A549 (cell line): Measurements from ENCODE around the gene TPGS1. TPM values are rescaled to one million over a fixed set of nuclear protein-coding genes. Genes with fewer than 3 reads are reported as not detected.

ENCODE experiments used
- ATAC-seq, 2 experiments: fragments of 200-7000 bp in 1 of 2; fragments of >200 bp in 1 of 2; cut with Nextera tagmentation in 1 of 2; cut with Tn5 transposase in 1 of 2; 3 replicates each; pipeline versions ENCODE4 v1.8.0 to v1.9.1; 2018 to 2020; ENCODE audit warnings: mild to moderate bottlenecking in 1 of 2, moderate library complexity in 1 of 2
- CTCF ChIA-PET: fragments of 300-600 bp; sonication (Branson Sonifier 250); formaldehyde crosslinking; extraction: SDS; loops from one replicate; lab custom pipeline; 2021; ENCODE audit warnings: antibody characterized with exemption, inconsistent platforms; lab: Yijun Ruan, JAX
- POLR2A ChIA-PET: fragments of 350-600 bp; formaldehyde crosslinking; extraction: SDS; loops from one replicate; lab custom pipeline; 2021; ENCODE audit warnings: antibody characterized with exemption, inconsistent platforms; lab: Yijun Ruan, JAX
- DNase-seq, 2 experiments: peaks; one replicate each; pipeline versions ENCODE4 v3.0.0 to v3.0.0-alpha.2; 2011 to 2016; ENCODE audit warnings: low read depth in 1 of 2, low spot score in 1 of 2
- FAIRE-seq: peaks from 2 replicates; lab custom pipeline; 2011; peaks lifted over from hg19 to GRCh38; lab: Jason Lieb, UNC
- H3K27ac ChIP-seq, 2 experiments: fragments of >200 bp; sonication (Bioruptor Twin); formaldehyde crosslinking; 3 replicates each; pipeline ENCODE4 v1.5.1; 2016 to 2017
- H3K4me1 ChIP-seq: fragments of >200 bp; sonication (Bioruptor Twin); formaldehyde crosslinking; 3 replicates; pipeline ENCODE4 v1.6.1; 2016
- H3K4me2 ChIP-seq: fragments of >200 bp; sonication (Bioruptor Twin); formaldehyde crosslinking; 3 replicates; pipeline ENCODE4 v1.6.1; 2016
- H3K4me3 ChIP-seq: fragments of >200 bp; sonication (Bioruptor Twin); formaldehyde crosslinking; 3 replicates; pipeline ENCODE4 v1.5.1; 2016
- H3K9me3 ChIP-seq: fragments of >200 bp; sonication (Bioruptor Twin); formaldehyde crosslinking; 3 replicates; pipeline ENCODE4 v1.6.1; 2016
- ATOH8 ChIP-seq: fragments of 250-450 bp; sonication (Bioruptor Pico); IDR thresholded peaks from 2 replicates; pipeline ENCODE4 v1.5.0; 2020; ENCODE audit warnings: low read depth, mild to moderate bottlenecking, moderate library complexity
- BCL3 ChIP-seq: fragments of >200 bp; sonication (Bioruptor Twin); formaldehyde crosslinking; IDR thresholded peaks from 3 replicates; pipeline ENCODE4 v1.6.1; 2016
- CEBPB ChIP-seq, 2 experiments: fragments of >200 bp in 1 of 2; sonication (Bioruptor Twin) in 1 of 2; formaldehyde crosslinking in 1 of 2; IDR thresholded peaks; 2 replicates each; pipeline ENCODE4 v1.6.1; 2012 to 2016
- EHF ChIP-seq: fragments of 250-450 bp; sonication (Bioruptor Pico); IDR thresholded peaks from 2 replicates; pipeline ENCODE4 v1.5.0; 2020; ENCODE audit warnings: mild to moderate bottlenecking
- EP300 ChIP-seq, 2 experiments: fragments of >200 bp; sonication (Bioruptor Twin); formaldehyde crosslinking; IDR thresholded peaks; 2 replicates in 1 of 2; 3 replicates in 1 of 2; pipeline ENCODE4 v1.6.1; 2016 to 2017
- ESRRA ChIP-seq: fragments of 150-350 bp; IDR thresholded peaks from 2 replicates; pipeline ENCODE4 v1.6.1; 2014; ENCODE audit warnings: mild to moderate bottlenecking, low read length, borderline replicate concordance
- FOSB ChIP-seq: fragments of 250-450 bp; sonication (Bioruptor Pico); IDR thresholded peaks from 2 replicates; pipeline ENCODE4 v1.5.0; 2020; ENCODE audit warnings: mild to moderate bottlenecking, moderate library complexity
- FOXS1 ChIP-seq: fragments of 250-450 bp; sonication (Bioruptor Pico); IDR thresholded peaks from 2 replicates; pipeline ENCODE4 v1.5.0; 2020; ENCODE audit warnings: mild to moderate bottlenecking, moderate library complexity
- HDAC2 ChIP-seq: fragments of 200-600 bp; sonication (generic); IDR thresholded peaks from 2 replicates; pipeline ENCODE4 v1.6.1; 2016
- HOXA7 ChIP-seq: fragments of 250-450 bp; sonication (Bioruptor Pico); IDR thresholded peaks from 2 replicates; pipeline ENCODE4 v1.5.0; 2020; ENCODE audit warnings: mild to moderate bottlenecking, moderate library complexity
- HOXB13 ChIP-seq: fragments of 250-450 bp; sonication (Bioruptor Pico); IDR thresholded peaks from 2 replicates; pipeline ENCODE4 v1.5.0; 2020; ENCODE audit warnings: low read depth, mild to moderate bottlenecking, moderate library complexity
- HOXB5 ChIP-seq: fragments of 250-450 bp; sonication (Bioruptor Pico); IDR thresholded peaks from 2 replicates; pipeline ENCODE4 v1.5.0; 2020; ENCODE audit warnings: mild to moderate bottlenecking, moderate library complexity
- JUN ChIP-seq, 2 experiments: fragments of >200 bp; sonication (Bioruptor Twin); formaldehyde crosslinking; IDR thresholded peaks; 2 replicates in 1 of 2; 3 replicates in 1 of 2; pipeline ENCODE4 v1.6.1; 2016 to 2017
- KDM1A ChIP-seq: fragments of 200-600 bp; sonication (generic); IDR thresholded peaks from 2 replicates; pipeline ENCODE4 v1.6.1; 2016; ENCODE audit warnings: low read depth, mild to moderate bottlenecking
- KDM5A ChIP-seq: fragments of 200-600 bp; sonication (generic); IDR thresholded peaks from 2 replicates; pipeline ENCODE4 v1.6.1; 2016; ENCODE audit warnings: antibody characterized with exemption, mild to moderate bottlenecking
- MAFK ChIP-seq: fragments of 450-650 bp; IDR thresholded peaks from 2 replicates; pipeline ENCODE4 v1.6.1; 2014; ENCODE audit not compliant: partially characterized antibody
- MYC ChIP-seq: IDR thresholded peaks from 2 replicates; pipeline ENCODE4 v1.6.1; 2012; ENCODE audit warnings: mild to moderate bottlenecking, inconsistent platforms, low read length, improper control_type of control experiment, borderline replicate concordance
- NFE2L2 ChIP-seq: fragments of 150-350 bp; conservative IDR thresholded peaks from 2 replicates; pipeline ENCODE4 v1.6.1; 2014; ENCODE audit warnings: low read length
- NR3C1 ChIP-seq: fragments of >200 bp; sonication (Bioruptor Twin); formaldehyde crosslinking; IDR thresholded peaks from 3 replicates; pipeline ENCODE4 v1.6.1; 2017
- PBX3 ChIP-seq: IDR thresholded peaks from 2 replicates; pipeline ENCODE4 v1.6.1; 2012
- POLR2A ChIP-seq: IDR thresholded peaks from 2 replicates; pipeline ENCODE4 v1.6.1; 2012; ENCODE audit warnings: mild to moderate bottlenecking, low read length
- POLR2AphosphoS2 ChIP-seq: conservative IDR thresholded peaks from 2 replicates; pipeline ENCODE4 v1.6.1; 2012; ENCODE audit warnings: low read length, improper control_type of control experiment, inconsistent platforms
- RCOR1 ChIP-seq: fragments of 150-350 bp; IDR thresholded peaks from 2 replicates; pipeline ENCODE4 v1.6.1; 2014; ENCODE audit warnings: antibody characterized with exemption, low read length, low read depth
- RNF2 ChIP-seq: fragments of 200-600 bp; sonication (generic); IDR thresholded peaks from 2 replicates; pipeline ENCODE4 v1.6.1; 2016; ENCODE audit warnings: low read depth, mild to moderate bottlenecking, antibody characterized with exemption, moderate library complexity, borderline replicate concordance
- SMC3 ChIP-seq: fragments of >200 bp; sonication (Bioruptor Twin); formaldehyde crosslinking; IDR thresholded peaks from 3 replicates; pipeline ENCODE4 v1.6.1; 2018; ENCODE audit warnings: inconsistent platforms
- TFCP2L1 ChIP-seq: fragments of 250-450 bp; sonication (Bioruptor Pico); IDR thresholded peaks from 2 replicates; pipeline ENCODE4 v1.5.0; 2021; ENCODE audit warnings: mild to moderate bottlenecking
- TP53 ChIP-seq: fragments of 250-450 bp; sonication (Bioruptor Pico); IDR thresholded peaks from 2 replicates; pipeline ENCODE4 v1.5.0; 2021; ENCODE audit warnings: mild to moderate bottlenecking, moderate library complexity
- ZNF302 ChIP-seq: fragments of 250-450 bp; sonication (Bioruptor Pico); IDR thresholded peaks from 2 replicates; pipeline ENCODE4 v1.9.0; 2021; ENCODE audit warnings: inconsistent platforms, mild to moderate bottlenecking, moderate library complexity
- WGBS: methylation state at CpG from one replicate; pipeline ENCODE4 v1.1.6; 2017; ENCODE audit errors: missing lambda C conversion rate; 5-methylcytosine and 5-hydroxymethylcytosine counted together
- polyA plus RNA-seq, 4 experiments: library from polyadenylated mRNA; depleted of rRNA in 3 of 4; stranded (reverse); fragments of >200 nt; fragmentation: RNase III in 1 of 4; extraction: RNeasy Plus Mini Kit Qiagen cat#74134 plus additional on column Dnase treatment in 1 of 4; gene quantifications; 2 replicates in 3 of 4; 3 replicates in 1 of 4; pipeline ENCODE4 v1.2.3, GENCODE V29; 2011 to 2017
- TF ChIP-seq, protein P1 (sequence below): fragments of >200 bp; sonication (Bioruptor Twin); formaldehyde crosslinking; IDR thresholded peaks from 3 replicates; pipeline ENCODE4 v1.5.1; 2016
- TF ChIP-seq, protein P2 (sequence below): IDR thresholded peaks from 2 replicates; pipeline ENCODE4 v1.6.1; 2012

TPGS1 gene
- polyA plus RNA-seq, 2 of the 4 experiments (the other 2 are of a cell fraction), result 2.7 to 13.1 TPM

DNA sequence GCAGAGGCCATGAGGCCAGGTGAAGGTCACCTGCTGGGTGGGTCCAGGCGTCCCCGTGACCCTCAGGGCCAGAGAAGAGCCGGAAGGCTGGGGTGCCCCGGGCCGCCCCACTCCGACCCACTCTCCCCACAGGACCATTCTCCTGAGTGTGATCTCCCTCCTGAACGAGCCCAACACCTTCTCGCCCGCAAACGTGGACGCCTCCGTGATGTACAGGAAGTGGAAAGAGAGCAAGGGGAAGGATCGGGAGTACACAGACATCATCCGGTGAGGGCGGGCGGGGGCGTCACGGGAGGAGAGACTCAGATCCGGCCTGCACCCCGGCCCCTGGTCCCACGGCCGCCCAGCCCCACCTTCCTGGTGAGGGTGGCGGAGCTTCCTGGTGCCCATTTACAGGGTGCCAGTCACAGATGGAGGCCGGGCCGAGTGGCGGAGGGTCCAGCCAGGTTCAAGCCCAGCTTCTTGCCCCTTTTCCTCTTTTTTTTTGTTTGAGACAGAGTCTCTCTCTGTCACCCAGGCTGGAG lies 29.6 kb downstream of the TPGS1 start:
- peaks cover 25% of the 10 kb centered on the region for H3K4me1 ChIP-seq
- ChIA-PET CTCF (interaction anchor here (0.6 to 1.0 kb wide), 2 partner anchors 9 to 30 kb away, joined by 3 to 4 read pairs; no protein-coding TSS in a partner anchor), POLR2A (no interaction called here)
- no peak overlapping the region for H3K27ac ChIP-seq
- TF ChIP-seq POLR2A, result no peak
- TF ChIP-seq ATOH8, result no peak
- no peak for TF ChIP-seq POLR2AphosphoS2
- TF ChIP-seq MAFK, result no peak
- TF ChIP-seq SMC3, result no peak
- TF ChIP-seq RNF2, result no peak
- TF ChIP-seq FOSB, result no peak
- no peak for TF ChIP-seq BCL3
- TF ChIP-seq TP53 (CRISPR knock-in tag), result no peak
- TF ChIP-seq, protein P1, sequence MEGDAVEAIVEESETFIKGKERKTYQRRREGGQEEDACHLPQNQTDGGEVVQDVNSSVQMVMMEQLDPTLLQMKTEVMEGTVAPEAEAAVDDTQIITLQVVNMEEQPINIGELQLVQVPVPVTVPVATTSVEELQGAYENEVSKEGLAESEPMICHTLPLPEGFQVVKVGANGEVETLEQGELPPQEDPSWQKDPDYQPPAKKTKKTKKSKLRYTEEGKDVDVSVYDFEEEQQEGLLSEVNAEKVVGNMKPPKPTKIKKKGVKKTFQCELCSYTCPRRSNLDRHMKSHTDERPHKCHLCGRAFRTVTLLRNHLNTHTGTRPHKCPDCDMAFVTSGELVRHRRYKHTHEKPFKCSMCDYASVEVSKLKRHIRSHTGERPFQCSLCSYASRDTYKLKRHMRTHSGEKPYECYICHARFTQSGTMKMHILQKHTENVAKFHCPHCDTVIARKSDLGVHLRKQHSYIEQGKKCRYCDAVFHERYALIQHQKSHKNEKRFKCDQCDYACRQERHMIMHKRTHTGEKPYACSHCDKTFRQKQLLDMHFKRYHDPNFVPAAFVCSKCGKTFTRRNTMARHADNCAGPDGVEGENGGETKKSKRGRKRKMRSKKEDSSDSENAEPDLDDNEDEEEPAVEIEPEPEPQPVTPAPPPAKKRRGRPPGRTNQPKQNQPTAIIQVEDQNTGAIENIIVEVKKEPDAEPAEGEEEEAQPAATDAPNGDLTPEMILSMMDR, result no peak
- TF ChIP-seq RCOR1, result no peak
- TF ChIP-seq NR3C1, result no peak
- H3K4me3 ChIP-seq, result no peak overlapping the region
- ATAC-seq (no peak), DNase-seq (no peak), FAIRE-seq (no peak)
- H3K9me3 ChIP-seq, result no peaks in the 10 kb centered on the region
- H3K4me2 ChIP-seq, result no peak overlapping the region
- WGBS, result 96% methylated on average over 26 of the region's 26 CpGs

GRCh38 chr19:538641-539428 lies 31.5 kb downstream of the TPGS1 start:
- FAIRE-seq, result no peak

DNA sequence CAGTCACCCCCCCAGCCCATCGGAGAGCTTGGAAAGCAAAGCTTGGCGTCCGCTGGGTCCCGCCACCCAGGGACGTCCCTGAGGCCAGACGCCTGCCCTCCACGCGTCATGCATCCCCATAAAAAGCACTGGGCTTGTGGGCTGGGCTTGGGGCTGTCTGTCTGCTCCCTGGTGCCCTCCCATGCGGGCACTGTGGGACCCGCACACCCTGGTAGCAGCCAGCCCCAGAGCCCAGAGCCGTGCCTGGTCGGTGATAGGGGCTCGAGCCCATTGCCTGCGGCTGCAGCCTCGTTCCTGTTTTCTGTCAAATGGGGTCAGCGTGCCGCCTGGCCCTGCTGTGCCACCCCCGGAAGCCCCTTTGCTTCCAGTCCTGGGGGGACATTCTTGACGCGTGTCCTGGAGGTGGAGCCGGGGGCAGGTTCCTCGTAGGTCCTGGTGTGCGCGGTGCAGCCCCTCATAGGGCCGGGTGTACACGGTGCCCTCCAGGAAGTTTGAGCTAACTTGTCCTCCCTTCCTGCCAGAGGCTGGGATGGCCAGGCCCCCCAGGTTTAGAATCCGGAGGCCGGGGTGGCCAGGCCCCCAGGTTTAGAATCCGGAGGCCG lies 32.2 kb downstream of the TPGS1 start:
- ChIA-PET CTCF (no interaction called here), POLR2A (no interaction called here)
- no peak overlapping the region for H3K4me3 ChIP-seq
- no peak for DNase-seq
- no peak for ATAC-seq
- H3K27ac ChIP-seq, result no peak overlapping the region
- no peaks in the 10 kb centered on the region for H3K9me3 ChIP-seq
- WGBS, result 82% methylated on average over 12 of the region's 30 CpGs
- H3K4me2 ChIP-seq, result no peak overlapping the region
- FAIRE-seq, result no peak
- H3K4me1 ChIP-seq, result peaks cover 11% of the 10 kb centered on the region
- TF ChIP-seq JUN (IDR thresholded peaks at IDR 0.05) (no peak), RNF2 (no peak), EP300 (IDR thresholded peaks at IDR 0.05) (no peak), NFE2L2 (no peak), ESRRA (no peak), TFCP2L1 (CRISPR knock-in tag) (no peak), MYC (no peak), HDAC2 (no peak), EHF (no peak), HOXB13 (no peak), HOXB5 (no peak), BCL3 (no peak), CEBPB (IDR thresholded peaks at IDR 0.05) (no peak), PBX3 (no peak), HOXA7 (CRISPR knock-in tag) (no peak), FOXS1 (CRISPR knock-in tag) (no peak), KDM5A (no peak)
- TF ChIP-seq, protein P2, sequence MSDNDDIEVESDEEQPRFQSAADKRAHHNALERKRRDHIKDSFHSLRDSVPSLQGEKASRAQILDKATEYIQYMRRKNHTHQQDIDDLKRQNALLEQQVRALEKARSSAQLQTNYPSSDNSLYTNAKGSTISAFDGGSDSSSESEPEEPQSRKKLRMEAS, result no peak

More at GRCh38 chr19:538641-539428, 31.5 kb downstream of the TPGS1 start:
- H3K9me3 ChIP-seq, result no peaks in the 10 kb centered on the region
- H3K27ac ChIP-seq, result no peak overlapping the region
- ATAC-seq (no peak), DNase-seq (no peak)
- TF ChIP-seq KDM1A (no peak), ZNF302 (CRISPR knock-in tag) (no peak)
- CTCF ChIA-PET, result no interaction called here
- H3K4me1 ChIP-seq, result peaks cover 18% of the 10 kb centered on the region
- H3K4me3 ChIP-seq, result no peak overlapping the region
- POLR2A ChIA-PET, result no interaction called here
- no peak overlapping the region for H3K4me2 ChIP-seq
- WGBS, result 93% methylated on average over 16 of the region's 40 CpGs
